Glutamatergic neuron (in vitro differentiated cells): ENCODE measurements around the gene WDFY4. TPM values are rescaled to one million over a fixed set of nuclear protein-coding genes. Genes with fewer than 3 reads are reported as not detected.

ENCODE experiments used
- DNase-seq: peaks from one replicate; pipeline ENCODE4 v3.0.0; 2022
- H3K27ac Mint-ChIP-seq: one replicate; pipeline ENCODE4 v1.8.0; 2020; ENCODE audit warnings: mild to moderate bottlenecking, mixed read lengths, inconsistent platforms; ENCODE audit not compliant: unreplicated experiment
- H3K27me3 Mint-ChIP-seq: one replicate; pipeline ENCODE4 v1.8.0; 2020; ENCODE audit warnings: mild to moderate bottlenecking, moderate library complexity, mixed read lengths, inconsistent platforms; ENCODE audit not compliant: unreplicated experiment
- H3K36me3 Mint-ChIP-seq: one replicate; pipeline ENCODE4 v1.8.0; 2020; ENCODE audit warnings: mild to moderate bottlenecking, mixed read lengths, inconsistent platforms; ENCODE audit not compliant: unreplicated experiment
- H3K4me1 Mint-ChIP-seq: one replicate; pipeline ENCODE4 v1.8.0; 2020; ENCODE audit warnings: mild to moderate bottlenecking, low read depth, mixed read lengths, inconsistent platforms; ENCODE audit not compliant: unreplicated experiment
- H3K4me3 Mint-ChIP-seq: one replicate; pipeline ENCODE4 v1.8.0; 2020; ENCODE audit warnings: mild to moderate bottlenecking, mixed read lengths, inconsistent platforms; ENCODE audit not compliant: unreplicated experiment
- H3K9me3 Mint-ChIP-seq: one replicate; pipeline ENCODE4 v1.8.0; 2020; ENCODE audit warnings: mild to moderate bottlenecking, moderate library complexity, mixed read lengths, inconsistent platforms; ENCODE audit not compliant: unreplicated experiment
- CTCF ChIP-seq: fragments of 200-600 bp; sonication (generic); IDR thresholded peaks from one replicate; pipeline ENCODE4 v1.5.0; 2021; ENCODE audit not compliant: partially characterized antibody, unreplicated experiment
- total RNA-seq: library from RNA; stranded (reverse); fragmentation: NEBNext Ultra II Directional; extraction: Animal tissue kit (Norgen Biotek cat#: 25700); gene quantifications from one replicate; pipeline ENCODE4 v1.2.1, GENCODE V29; 2021; ENCODE audit not compliant: unreplicated experiment

Gene WDFY4
- total RNA-seq, 1 donor from 2014 or later: not detected

GRCh38 chr10:48788554-48788953, 103.9 kb downstream of the WDFY4 start:
- no peak overlapping the region for H3K27ac Mint-ChIP-seq
- H3K27me3 Mint-ChIP-seq: no peaks in the 10 kb centered on the region
- peaks cover 5% of the 10 kb centered on the region for H3K9me3 Mint-ChIP-seq
- DNase-seq: no peak
- no peaks in the 10 kb centered on the region for H3K4me1 Mint-ChIP-seq
- H3K4me3 Mint-ChIP-seq: no peak overlapping the region
- no peak for TF ChIP-seq CTCF
- H3K36me3 Mint-ChIP-seq: no peaks in the 10 kb centered on the region

GRCh38 chr10:48789486-48790456, 105.1 kb downstream of the WDFY4 start:
- H3K4me1 Mint-ChIP-seq: no peaks in the 10 kb centered on the region
- DNase-seq: no peak
- no peak overlapping the region for H3K27ac Mint-ChIP-seq
- no peak for TF ChIP-seq CTCF
- H3K27me3 Mint-ChIP-seq: no peaks in the 10 kb centered on the region
- H3K9me3 Mint-ChIP-seq: peaks cover 5% of the 10 kb centered on the region
- no peak overlapping the region for H3K4me3 Mint-ChIP-seq
- H3K36me3 Mint-ChIP-seq: no peaks in the 10 kb centered on the region

- H3K9me3 Mint-ChIP-seq: peaks cover 5% of the 10 kb centered on the region
- no peaks in the 10 kb centered on the region for H3K4me1 Mint-ChIP-seq
- no peak overlapping the region for H3K27ac Mint-ChIP-seq
- TF ChIP-seq CTCF: no peak
- H3K27me3 Mint-ChIP-seq: no peaks in the 10 kb centered on the region
- no peak for DNase-seq
- no peak overlapping the region for H3K4me3 Mint-ChIP-seq
- H3K36me3 Mint-ChIP-seq: no peaks in the 10 kb centered on the region
Measured at GRCh38 chr10:48790457-48791044, 105.9 kb downstream of the WDFY4 start.

GRCh38 chr10:48791267-48791928, 106.7 kb downstream of the WDFY4 start:
- Mint-ChIP-seq H3K27me3 (no peaks in the 10 kb centered on the region), H3K4me1 (no peaks in the 10 kb centered on the region), H3K9me3 (peaks cover 5% of the 10 kb centered on the region), H3K4me3 (no peak overlapping the region), H3K36me3 (no peaks in the 10 kb centered on the region), H3K27ac (no peak overlapping the region)
- no peak for TF ChIP-seq CTCF
- no peak for DNase-seq
